ENCODE results near the gene TCFL5.

The TCFL5 gene

GRCh38 chr20:62861726-62862336 lies at the start of gene TCFL5:
TCFL5 (minus strand) TSS chr20:62861822; CDS start chr20:62861670, 152 bp downstream.
- DNase-seq, result peak; percentile 92

- DNase-seq, result no peak
Measured at GRCh38 chr20:62910777-62911497, 49.3 kb upstream of the TCFL5 start.

- no peak for DNase-seq
Measured at GRCh38 chr20:62910217-62910766, 48.7 kb upstream of the TCFL5 start.

GRCh38 chr20:62908971-62909791 lies 47.6 kb upstream of the TCFL5 start:
- DNase-seq, result no peak

- DNase-seq, result no peak
Measured at GRCh38 chr20:62907384-62908317, 46.0 kb upstream of the TCFL5 start.

GRCh38 chr20:62906647-62907375 lies 45.2 kb upstream of the TCFL5 start:
- DNase-seq, result no peak

GRCh38 chr20:62906209-62906608 lies 44.6 kb upstream of the TCFL5 start:
- no peak for DNase-seq

GRCh38 chr20:62905536-62906117 lies 44.0 kb upstream of the TCFL5 start:
- DNase-seq, result no peak

GRCh38 chr20:62902926-62903615 lies 41.4 kb upstream of the TCFL5 start:
- no peak for DNase-seq

GRCh38 chr20:62901891-62902290 lies 40.3 kb upstream of the TCFL5 start:
- DNase-seq, result no peak

GRCh38 chr20:62900692-62901584 lies 39.3 kb upstream of the TCFL5 start:
- DNase-seq, result no peak

GRCh38 chr20:62900052-62900691 lies 38.5 kb upstream of the TCFL5 start:
- no peak for DNase-seq

GRCh38 chr20:62899633-62900051 lies 38.0 kb upstream of the TCFL5 start:
- no peak for DNase-seq

- no peak for DNase-seq
Measured at GRCh38 chr20:62898970-62899632, 37.5 kb upstream of the TCFL5 start.

GRCh38 chr20:62898093-62898964 lies 36.7 kb upstream of the TCFL5 start:
- DNase-seq, result no peak

GRCh38 chr20:62897666-62898065 lies 36.0 kb upstream of the TCFL5 start:
- DNase-seq, result no peak

- DNase-seq, result no peak
Measured at GRCh38 chr20:62896526-62896925, 34.9 kb upstream of the TCFL5 start.

All from GOT3 (cell line).